IMR-90 (cell line): ENCODE measurements around the gene ERRFI1. TPM values are rescaled to one million over a fixed set of nuclear protein-coding genes. Genes with fewer than 3 reads are reported as not detected.

Source experiments
- ATAC-seq: fragments of 200-7000 bp; cut with Tn5 transposase; 2 replicates; pipeline ENCODE4 v1.9.1; 2020; ENCODE audit warnings: low read depth, mild to moderate bottlenecking, moderate library complexity
- BruUV-seq: library from RNA; stranded (reverse); fragments of 400-500 nt; replicated peaks from 2 replicates; lab custom pipeline; 2021; lab: Mats Ljungman, UMichigan
- CTCF ChIA-PET: fragments of 300-600 bp; formaldehyde crosslinking; extraction: SDS; loops from one replicate; lab custom pipeline; 2021; ENCODE audit warnings: antibody characterized with exemption; lab: Yijun Ruan, JAX
- POLR2A ChIA-PET: fragments of 300-600 bp; sonication (Branson Sonifier 250); formaldehyde crosslinking; loops from one replicate; lab custom pipeline; 2022; ENCODE audit warnings: antibody characterized with exemption; ENCODE audit not compliant: unreplicated experiment; lab: Charles Lee
- DNase-seq: peaks from one replicate; pipeline ENCODE4 v3.0.0; 2013
- H2AFZ ChIP-seq: replicated peaks from 2 replicates; pipeline ENCODE3; 2013; ENCODE audit warnings: low read length, mild to moderate bottlenecking; ENCODE audit not compliant: poor library complexity
- H2AK5ac ChIP-seq: 2 replicates; pipeline ENCODE4 v1.6.1; 2013; ENCODE audit warnings: low read depth, low read length, inconsistent platforms
- H2AK9ac ChIP-seq: replicated peaks from 2 replicates; pipeline ENCODE3; 2013; ENCODE audit warnings: mild to moderate bottlenecking, low read depth, low read length, moderate library complexity; ENCODE audit not compliant: poor library complexity
- H2BK120ac ChIP-seq: 2 replicates; pipeline ENCODE4 v1.6.1; 2013; ENCODE audit warnings: low read depth, low read length, inconsistent platforms
- H2BK15ac ChIP-seq: 3 replicates; pipeline ENCODE4 v1.6.1; 2013; ENCODE audit warnings: low read depth, low read length, inconsistent platforms
- H2BK20ac ChIP-seq: 2 replicates; pipeline ENCODE4 v1.6.1; 2013; ENCODE audit warnings: low read depth, mild to moderate bottlenecking, inconsistent platforms, low read length, moderate library complexity
- H2BK5ac ChIP-seq: 2 replicates; pipeline ENCODE4 v1.6.1; 2013; ENCODE audit warnings: mild to moderate bottlenecking, low read depth, low read length, inconsistent platforms; ENCODE audit not compliant: poor library complexity, severe bottlenecking
- H3K14ac ChIP-seq: replicated peaks from 2 replicates; pipeline ENCODE4 v1.6.1; 2013; ENCODE audit warnings: low read depth, low read length, inconsistent platforms
- H3K18ac ChIP-seq: 2 replicates; pipeline ENCODE4 v1.6.1; 2013; ENCODE audit warnings: low read depth, low read length, control low read depth
- H3K23ac ChIP-seq: 2 replicates; pipeline ENCODE4 v1.6.1; 2013; ENCODE audit warnings: low read depth, low read length, inconsistent platforms
- H3K27ac ChIP-seq: 2 replicates; pipeline ENCODE4 v1.5.1; 2013; ENCODE audit warnings: mild to moderate bottlenecking, control low read depth, low read length; ENCODE audit not compliant: insufficient read depth
- H3K27me3 ChIP-seq: 2 replicates; pipeline ENCODE4 v1.6.1; 2013; ENCODE audit warnings: low read length; ENCODE audit not compliant: control insufficient read depth, insufficient read depth
- H3K36me3 ChIP-seq: 2 replicates; pipeline ENCODE4 v1.6.1; 2013; ENCODE audit warnings: low read length, mixed read lengths; ENCODE audit not compliant: control insufficient read depth, insufficient read depth
- H3K4ac ChIP-seq: 2 replicates; pipeline ENCODE4 v1.6.1; 2013; ENCODE audit warnings: low read depth, low read length, inconsistent platforms
- H3K4me1 ChIP-seq: 2 replicates; pipeline ENCODE4 v1.6.1; 2013; ENCODE audit warnings: low read length, mixed read lengths; ENCODE audit not compliant: control insufficient read depth, insufficient read depth
- H3K4me2 ChIP-seq: 2 replicates; pipeline ENCODE4 v1.6.1; 2013; ENCODE audit warnings: low read depth, mild to moderate bottlenecking, control low read depth, low read length, moderate library complexity
- H3K4me3 ChIP-seq: 2 replicates; pipeline ENCODE4 v1.5.1; 2013; ENCODE audit warnings: low read depth, mild to moderate bottlenecking, control low read depth, low read length, moderate library complexity; ENCODE audit not compliant: insufficient read depth
- H3K56ac ChIP-seq: 2 replicates; pipeline ENCODE4 v1.6.1; 2013; ENCODE audit warnings: low read length, inconsistent platforms; ENCODE audit not compliant: insufficient read depth; ENCODE audit errors: extremely low read depth
- H3K79me1 ChIP-seq, 2 experiments: 2 replicates each; pipeline ENCODE4 v1.6.1; 2013; ENCODE audit warnings: low read length in 2 of 2, inconsistent platforms in 1 of 2, low read depth in 1 of 2
- H3K9ac ChIP-seq: 2 replicates; pipeline ENCODE4 v1.6.1; 2013; ENCODE audit warnings: low read depth, low read length, control low read depth
- H3K9me1 ChIP-seq: 2 replicates; pipeline ENCODE4 v1.6.1; 2013; ENCODE audit warnings: low read length, inconsistent platforms; ENCODE audit not compliant: insufficient read depth
- H3K9me3 ChIP-seq: 2 replicates; pipeline ENCODE4 v1.6.1; 2013; ENCODE audit warnings: low read length; ENCODE audit not compliant: control insufficient read depth, insufficient read depth
- H4K20me1 ChIP-seq: 2 replicates; pipeline ENCODE4 v1.6.1; 2013; ENCODE audit warnings: low read length, inconsistent platforms; ENCODE audit not compliant: insufficient read depth
- H4K5ac ChIP-seq: 2 replicates; pipeline ENCODE4 v1.6.1; 2013; ENCODE audit warnings: mild to moderate bottlenecking, low read depth, low read length, control low read depth
- H4K8ac ChIP-seq, 2 experiments: 2 replicates each; pipeline ENCODE4 v1.6.1; 2013; ENCODE audit warnings: low read depth in 2 of 2, low read length in 2 of 2, control low read depth in 1 of 2, inconsistent platforms in 1 of 2
- H4K91ac ChIP-seq: 2 replicates; pipeline ENCODE4 v1.6.1; 2013; ENCODE audit warnings: low read depth, low read length, inconsistent platforms; ENCODE audit not compliant: insufficient read depth
- BHLHE40 ChIP-seq: fragments of 150-350 bp; IDR thresholded peaks from 2 replicates; pipeline ENCODE4 v1.6.1; 2016; ENCODE audit warnings: mild to moderate bottlenecking, low read depth, low read length
- FOS ChIP-seq: fragments of 150-350 bp; IDR thresholded peaks from 2 replicates; pipeline ENCODE4 v1.6.1; 2016; ENCODE audit warnings: low read depth, low read length
- MAFK ChIP-seq: IDR thresholded peaks from 2 replicates; pipeline ENCODE4 v1.6.1; 2012; ENCODE audit warnings: low read depth, low read length, improper control_type of control experiment
- MAZ ChIP-seq: IDR thresholded peaks from 2 replicates; pipeline ENCODE4 v1.6.1; 2012; ENCODE audit warnings: low read depth, mild to moderate bottlenecking, low read length, improper control_type of control experiment, moderate library complexity, borderline replicate concordance
- NFE2L2 ChIP-seq: fragments of 150-350 bp; IDR thresholded peaks from 2 replicates; pipeline ENCODE4 v1.6.1; 2016; ENCODE audit warnings: low read depth, mild to moderate bottlenecking, low read length
- POLR2A ChIP-seq: IDR thresholded peaks from 2 replicates; pipeline ENCODE4 v1.6.1; 2012; ENCODE audit warnings: mild to moderate bottlenecking, low read depth, low read length
- RAD21 ChIP-seq: IDR thresholded peaks from 2 replicates; pipeline ENCODE4 v1.6.1; 2012; ENCODE audit warnings: low read length, improper control_type of control experiment
- RCOR1 ChIP-seq: IDR thresholded peaks from 2 replicates; pipeline ENCODE4 v1.6.1; 2012; ENCODE audit warnings: mild to moderate bottlenecking, low read length, improper control_type of control experiment; ENCODE audit not compliant: insufficient replicate concordance
- RFX5 ChIP-seq: IDR thresholded peaks from 2 replicates; pipeline ENCODE4 v1.8.0; 2012; ENCODE audit warnings: low read depth, mild to moderate bottlenecking, low read length, moderate library complexity
- WGBS, 2 experiments: methylation state at CpG; one replicate each; pipeline versions ENCODE4 v1.1.5 to v1.1.7; 2013; ENCODE audit warnings: missing lambda C conversion rate in 2 of 2; ENCODE audit not compliant: insufficient read length in 1 of 2; ENCODE audit errors: extremely low coverage in 2 of 2; 5-methylcytosine and 5-hydroxymethylcytosine counted together
- dilution Hi-C: fragments of 300-500 bp; cut with HindIII; formaldehyde crosslinking; loops from one replicate; pipeline ENCODE4 v1.14.3; 2018; ENCODE audit warnings: low sequenced_read_pairs; ENCODE audit not compliant: unreplicated experiment
- in situ Hi-C: fragments of 300-500 bp; cut with MboI; formaldehyde crosslinking; loops from 3 replicates; pipeline ENCODE4 v1.14.3; 2019; ENCODE audit warnings: low sequenced_read_pairs, inconsistent platforms, mixed read lengths
- intact Hi-C: fragments of 100-400 bp; cut with micrococcal nuclease; formaldehyde crosslinking; loops from 2 replicates; pipeline ENCODE4 v1.10.0; 2022
- polyA plus RNA-seq, 3 experiments: library from polyadenylated mRNA; depleted of rRNA; stranded (reverse); fragments of >200 nt; gene quantifications; 2 replicates each; pipeline ENCODE4 v1.2.3, GENCODE V29; 2012; ENCODE audit warnings: low replicate concordance in 1 of 3
- total RNA-seq: library from RNA; depleted of rRNA; stranded (reverse); fragments of >200 nt; gene quantifications from 2 replicates; pipeline ENCODE4 v1.2.3, GENCODE V29; 2012
- TF ChIP-seq, protein P1 (sequence below): conservative IDR thresholded peaks from 2 replicates; pipeline ENCODE4 v1.5.1; 2012; ENCODE audit warnings: mild to moderate bottlenecking, low read depth, low read length, improper control_type of control experiment
- TF ChIP-seq, protein P2 (sequence below): fragments of 150-350 bp; IDR thresholded peaks from 2 replicates; pipeline ENCODE4 v1.6.1; 2017; ENCODE audit warnings: mild to moderate bottlenecking, antibody characterized with exemption, low read length, low read depth

The ERRFI1 gene
- total and polyA plus RNA-seq, 2 of the 4 experiments (the other 2 are of a cell fraction): 101 to 145 TPM

- dilution Hi-C loops: no loop called here
- no peak overlapping the region for H3K4me3 ChIP-seq
- no peak overlapping the region for H3K4me2 ChIP-seq
- H3K4ac ChIP-seq: peak overlapping the region; percentile 49; the same call in 1 of the 2 replicates
- no peaks in the 10 kb centered on the region for H3K79me1 ChIP-seq
- no peak overlapping the region for H2AFZ ChIP-seq
- no peaks in the 10 kb centered on the region for H3K9me3 ChIP-seq
- H3K27me3 ChIP-seq: no peaks in the 10 kb centered on the region
- peaks cover 2% of the 10 kb centered on the region; the same call in 1 of the 2 replicates for H3K4me1 ChIP-seq
- ChIA-PET POLR2A (interaction anchor here (0.5 kb wide), 1 partner anchor 124 kb away, joined by 4 read pairs; no protein-coding TSS in a partner anchor), CTCF (interaction anchor here (0.5 to 0.9 kb wide), 3 partner anchors 9 to 43 kb away, joined by 3 to 5 read pairs (median 4); no protein-coding TSS in a partner anchor)
- intact Hi-C loops: loop anchor here (5.0 kb wide), 1 partner anchor 37 kb away; no protein-coding TSS in a partner anchor
- in situ Hi-C loops: no loop called here
- peak overlapping the region; percentile 26; the same call in 1 of the 2 replicates for H3K23ac ChIP-seq
- H2BK120ac ChIP-seq: peak overlapping the region; percentile 77
- TF ChIP-seq, protein P1, sequence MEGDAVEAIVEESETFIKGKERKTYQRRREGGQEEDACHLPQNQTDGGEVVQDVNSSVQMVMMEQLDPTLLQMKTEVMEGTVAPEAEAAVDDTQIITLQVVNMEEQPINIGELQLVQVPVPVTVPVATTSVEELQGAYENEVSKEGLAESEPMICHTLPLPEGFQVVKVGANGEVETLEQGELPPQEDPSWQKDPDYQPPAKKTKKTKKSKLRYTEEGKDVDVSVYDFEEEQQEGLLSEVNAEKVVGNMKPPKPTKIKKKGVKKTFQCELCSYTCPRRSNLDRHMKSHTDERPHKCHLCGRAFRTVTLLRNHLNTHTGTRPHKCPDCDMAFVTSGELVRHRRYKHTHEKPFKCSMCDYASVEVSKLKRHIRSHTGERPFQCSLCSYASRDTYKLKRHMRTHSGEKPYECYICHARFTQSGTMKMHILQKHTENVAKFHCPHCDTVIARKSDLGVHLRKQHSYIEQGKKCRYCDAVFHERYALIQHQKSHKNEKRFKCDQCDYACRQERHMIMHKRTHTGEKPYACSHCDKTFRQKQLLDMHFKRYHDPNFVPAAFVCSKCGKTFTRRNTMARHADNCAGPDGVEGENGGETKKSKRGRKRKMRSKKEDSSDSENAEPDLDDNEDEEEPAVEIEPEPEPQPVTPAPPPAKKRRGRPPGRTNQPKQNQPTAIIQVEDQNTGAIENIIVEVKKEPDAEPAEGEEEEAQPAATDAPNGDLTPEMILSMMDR: no peak
- TF ChIP-seq RAD21 (peak; percentile 8; the same call in 1 of the 2 replicates), FOS (peak; percentile 67), POLR2A (no peak), RCOR1 (no peak), MAFK (peak; percentile 35; the same call in 1 of the 2 replicates), BHLHE40 (no peak), RFX5 (no peak), NFE2L2 (peak; percentile 77), MAZ (no peak)
- TF ChIP-seq, protein P2, sequence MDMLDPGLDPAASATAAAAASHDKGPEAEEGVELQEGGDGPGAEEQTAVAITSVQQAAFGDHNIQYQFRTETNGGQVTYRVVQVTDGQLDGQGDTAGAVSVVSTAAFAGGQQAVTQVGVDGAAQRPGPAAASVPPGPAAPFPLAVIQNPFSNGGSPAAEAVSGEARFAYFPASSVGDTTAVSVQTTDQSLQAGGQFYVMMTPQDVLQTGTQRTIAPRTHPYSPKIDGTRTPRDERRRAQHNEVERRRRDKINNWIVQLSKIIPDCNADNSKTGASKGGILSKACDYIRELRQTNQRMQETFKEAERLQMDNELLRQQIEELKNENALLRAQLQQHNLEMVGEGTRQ: no peak
- peak overlapping the region; percentile 79 for H2BK15ac ChIP-seq
- peak overlapping the region; percentile 43 for H3K14ac ChIP-seq
- peak overlapping the region; percentile 48 for H2AK5ac ChIP-seq
- peak overlapping the region; percentile 84 for H2BK5ac ChIP-seq
- peak overlapping the region; percentile 90; the same call in 1 of the 2 replicates for H3K18ac ChIP-seq
- no peaks in the 10 kb centered on the region for H3K9me1 ChIP-seq
- H3K56ac ChIP-seq: peak overlapping the region; percentile 14; the same call in 1 of the 2 replicates
- DNase-seq (peak; percentile 99), ATAC-seq (peak; percentile 99)
- no peak overlapping the region for H3K9ac ChIP-seq
- peak overlapping the region; percentile 41 to 65 for H4K8ac ChIP-seq
- BruUV-seq: no TSS peak
- H3K36me3 ChIP-seq: no peaks in the 10 kb centered on the region
- peak overlapping the region; percentile 73 for H4K91ac ChIP-seq
- WGBS, 2 experiments: 33% methylated on average over 1 of the region's 1 CpG; no CpG with 5 or more reads in 1 of the 2 experiments
- H2AK9ac ChIP-seq: no peak overlapping the region
- H4K20me1 ChIP-seq: no peaks in the 10 kb centered on the region
- peak overlapping the region; percentile 11 for H3K27ac ChIP-seq
- H2BK20ac ChIP-seq: peak overlapping the region; percentile 84
- peak overlapping the region; percentile 77; the same call in 1 of the 2 replicates for H4K5ac ChIP-seq
Observed at GRCh38 chr1:8040586-8040985, 14.5 kb upstream of the ERRFI1 start.
